Measurements from ENCODE around the gene KLK13. TPM values are rescaled to one million over a fixed set of nuclear protein-coding genes. Genes with fewer than 3 reads are reported as not detected.

The KLK13 gene
- total RNA-seq, 1 donor from 2014 or later: 1.5 TPM

- TF ChIP-seq, protein P1, sequence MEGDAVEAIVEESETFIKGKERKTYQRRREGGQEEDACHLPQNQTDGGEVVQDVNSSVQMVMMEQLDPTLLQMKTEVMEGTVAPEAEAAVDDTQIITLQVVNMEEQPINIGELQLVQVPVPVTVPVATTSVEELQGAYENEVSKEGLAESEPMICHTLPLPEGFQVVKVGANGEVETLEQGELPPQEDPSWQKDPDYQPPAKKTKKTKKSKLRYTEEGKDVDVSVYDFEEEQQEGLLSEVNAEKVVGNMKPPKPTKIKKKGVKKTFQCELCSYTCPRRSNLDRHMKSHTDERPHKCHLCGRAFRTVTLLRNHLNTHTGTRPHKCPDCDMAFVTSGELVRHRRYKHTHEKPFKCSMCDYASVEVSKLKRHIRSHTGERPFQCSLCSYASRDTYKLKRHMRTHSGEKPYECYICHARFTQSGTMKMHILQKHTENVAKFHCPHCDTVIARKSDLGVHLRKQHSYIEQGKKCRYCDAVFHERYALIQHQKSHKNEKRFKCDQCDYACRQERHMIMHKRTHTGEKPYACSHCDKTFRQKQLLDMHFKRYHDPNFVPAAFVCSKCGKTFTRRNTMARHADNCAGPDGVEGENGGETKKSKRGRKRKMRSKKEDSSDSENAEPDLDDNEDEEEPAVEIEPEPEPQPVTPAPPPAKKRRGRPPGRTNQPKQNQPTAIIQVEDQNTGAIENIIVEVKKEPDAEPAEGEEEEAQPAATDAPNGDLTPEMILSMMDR (conservative IDR thresholded peaks at IDR 0.05): no peak
- no peak overlapping the region for H3K4me3 Mint-ChIP-seq
- no peak overlapping the region for H3K27ac Mint-ChIP-seq
- no peaks in the 10 kb centered on the region for H3K4me1 Mint-ChIP-seq (ENCODE audit: unreplicated experiment)
- H3K36me3 Mint-ChIP-seq: no peaks in the 10 kb centered on the region
- no peak for DNase-seq (ENCODE audit: extremely low spot score, unreplicated experiment)
- H3K27me3 Mint-ChIP-seq: peaks cover 37% of the 10 kb centered on the region
- H3K9me3 Mint-ChIP-seq: no peaks in the 10 kb centered on the region
Measured at GRCh38 chr19:51025809-51026553, 38.9 kb downstream of the KLK13 start.

- H3K36me3 Mint-ChIP-seq: no peaks in the 10 kb centered on the region
- TF ChIP-seq, protein P1 (conservative IDR thresholded peaks at IDR 0.05): no peak
- peaks cover 38% of the 10 kb centered on the region for H3K27me3 Mint-ChIP-seq
Measured at GRCh38 chr19:51025401-51025800, 39.5 kb downstream of the KLK13 start.

DNA sequence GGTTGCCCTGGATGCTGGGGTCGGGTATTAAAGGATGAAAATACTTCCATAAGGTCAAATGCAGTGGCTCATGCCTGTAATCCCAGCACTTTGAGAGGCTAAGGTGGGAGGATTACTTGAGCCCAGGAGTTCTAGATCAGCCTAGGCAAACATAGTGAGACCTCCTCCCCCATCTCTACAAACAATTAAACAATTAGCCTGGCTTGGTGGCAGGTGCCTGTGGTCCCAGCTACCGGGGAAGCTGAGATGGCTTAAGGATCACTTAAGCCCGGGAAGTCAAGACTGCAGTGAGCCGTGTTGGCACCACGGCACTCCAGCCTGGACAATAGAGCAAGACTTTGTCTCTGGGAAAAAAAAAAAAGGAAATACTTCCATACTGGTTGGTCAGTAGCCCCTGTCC lies 40.0 kb downstream of the KLK13 start:
- Mint-ChIP-seq H3K27ac (no peak overlapping the region), H3K9me3 (no peaks in the 10 kb centered on the region), H3K4me3 (no peak overlapping the region), H3K36me3 (no peaks in the 10 kb centered on the region), H3K4me1 (ENCODE audit: unreplicated experiment) (no peaks in the 10 kb centered on the region), H3K27me3 (peaks cover 43% of the 10 kb centered on the region)
- no peak for DNase-seq (ENCODE audit: extremely low spot score, unreplicated experiment)
- TF ChIP-seq, protein P1 (conservative IDR thresholded peaks at IDR 0.05): no peak

More at GRCh38 chr19:51025401-51025800, 39.5 kb downstream of the KLK13 start:
- Mint-ChIP-seq H3K27ac (no peak overlapping the region), H3K4me1 (ENCODE audit: unreplicated experiment) (no peaks in the 10 kb centered on the region), H3K9me3 (no peaks in the 10 kb centered on the region), H3K4me3 (no peak overlapping the region)
- DNase-seq (ENCODE audit: extremely low spot score, unreplicated experiment): no peak

GRCh38 chr19:51023946-51024345 lies 40.9 kb downstream of the KLK13 start:
- TF ChIP-seq, protein P1 (conservative IDR thresholded peaks at IDR 0.05): no peak
- no peak for DNase-seq (ENCODE audit: extremely low spot score, unreplicated experiment)
- no peaks in the 10 kb centered on the region for H3K9me3 Mint-ChIP-seq
- H3K27ac Mint-ChIP-seq: no peak overlapping the region
- H3K36me3 Mint-ChIP-seq: no peaks in the 10 kb centered on the region
- no peak overlapping the region for H3K4me3 Mint-ChIP-seq
- H3K27me3 Mint-ChIP-seq: peaks cover 52% of the 10 kb centered on the region
- no peaks in the 10 kb centered on the region for H3K4me1 Mint-ChIP-seq (ENCODE audit: unreplicated experiment)

- TF ChIP-seq, protein P1 (conservative IDR thresholded peaks at IDR 0.05): no peak
- peaks cover 65% of the 10 kb centered on the region for H3K27me3 Mint-ChIP-seq
- DNase-seq (ENCODE audit: extremely low spot score, unreplicated experiment): no peak
Measured at GRCh38 chr19:51022526-51022925, 42.4 kb downstream of the KLK13 start.

More at GRCh38 chr19:51022526-51022925, 42.4 kb downstream of the KLK13 start:
- H3K4me3 Mint-ChIP-seq: no peak overlapping the region
- H3K27ac Mint-ChIP-seq: no peak overlapping the region
- H3K9me3 Mint-ChIP-seq: no peaks in the 10 kb centered on the region
- H3K36me3 Mint-ChIP-seq: no peaks in the 10 kb centered on the region
- no peaks in the 10 kb centered on the region for H3K4me1 Mint-ChIP-seq (ENCODE audit: unreplicated experiment)

Measured in type B pancreatic cell (in vitro differentiated cells).